ENCODE measurements around the gene CDK11B. TPM values are rescaled to one million over a fixed set of nuclear protein-coding genes. Genes with fewer than 3 reads are reported as not detected.
"Not testable (repeated sequence)": the region's sequence is repeated elsewhere in the genome, so short reads cannot be mapped to it uniquely, and the experiment has no call there.

CDK11B gene
- total RNA-seq, 1 experiment from 2014 or later, result 38.6 TPM

- ChIA-PET POLR2A (ENCODE audit: unreplicated experiment) (no interaction called here), CTCF (no interaction called here)
- H4K20me1 ChIP-seq (ENCODE audit: low read length), result no peaks in the 10 kb centered on the region
- H3K79me2 ChIP-seq (ENCODE audit: low read length), result peaks cover 17% of the 10 kb centered on the region
- BruUV-seq (replicated peaks), result no TSS peak
- TF ChIP-seq EZH2phosphoT487 (IDR thresholded peaks at IDR 0.05; ENCODE audit: borderline replicate concordance, low read length) (no peak), CTCF (conservative IDR thresholded peaks at IDR 0.05; ENCODE audit: low read depth, low read length) (no peak), EZH2 (IDR thresholded peaks at IDR 0.05; ENCODE audit: low read length, unreplicated experiment) (no peak)
- H3K4me3 ChIP-seq (ENCODE audit: low read length), result no peak overlapping the region
- H3K9ac ChIP-seq (ENCODE audit: low read length), result no peak overlapping the region
- no peak overlapping the region for H3K27ac ChIP-seq (ENCODE audit: low read length)
- H3K36me3 ChIP-seq (ENCODE audit: low read depth, low read length), result peaks cover 3% of the 10 kb centered on the region; the same call in 1 of the 2 replicates
- H2AFZ ChIP-seq (ENCODE audit: low read length), result no peak overlapping the region
- no peaks in the 10 kb centered on the region for H3K9me3 ChIP-seq (ENCODE audit: low read length)
- H3F3A ChIP-seq (ENCODE audit: low read length, unreplicated experiment), result no peaks in the 10 kb centered on the region
- no peaks in the 10 kb centered on the region for H3K27me3 ChIP-seq (ENCODE audit: low read length)
- H3K9me2 ChIP-seq (replicated peaks; ENCODE audit: low read length), result no peaks in the 10 kb centered on the region
- no peak overlapping the region for H3K4me2 ChIP-seq (ENCODE audit: low read length)
- no peaks in the 10 kb centered on the region for H3K4me1 ChIP-seq (ENCODE audit: insufficient read depth, low read length)
- DNase-seq, result peak; percentile 0
- ATAC-seq, result no peak
- intact Hi-C loops (cut with micrococcal nuclease), result no loop called here
Observed at GRCh38 chr1:1677718-1678580, 19.1 kb upstream of the CDK11B start.

GRCh38 chr1:1676087-1676486 lies 17.3 kb upstream of the CDK11B start:
- H3K36me3 ChIP-seq (ENCODE audit: low read depth, low read length); H3K9ac ChIP-seq (ENCODE audit: low read length); H3K4me3 ChIP-seq (ENCODE audit: low read length); H3K4me2 ChIP-seq (ENCODE audit: low read length); intact Hi-C loops (cut with micrococcal nuclease); POLR2A ChIA-PET (ENCODE audit: unreplicated experiment); H3F3A ChIP-seq (ENCODE audit: low read length, unreplicated experiment); H3K9me3 ChIP-seq (ENCODE audit: low read length); H3K9me2 ChIP-seq (replicated peaks; ENCODE audit: low read length); H3K27me3 ChIP-seq (ENCODE audit: low read length); H2AFZ ChIP-seq (ENCODE audit: low read length); H3K4me1 ChIP-seq (ENCODE audit: insufficient read depth, low read length); ATAC-seq; H4K20me1 ChIP-seq (ENCODE audit: low read length); H3K79me2 ChIP-seq (ENCODE audit: low read length); DNase-seq; H3K27ac ChIP-seq (ENCODE audit: low read length); BruUV-seq (replicated peaks); CTCF ChIA-PET: not testable (repeated sequence)

GRCh38 chr1:1675218-1675617 lies 16.4 kb upstream of the CDK11B start:
- H3K4me2 ChIP-seq (ENCODE audit: low read length); H3K79me2 ChIP-seq (ENCODE audit: low read length); H3K4me1 ChIP-seq (ENCODE audit: insufficient read depth, low read length); H3K9me2 ChIP-seq (replicated peaks; ENCODE audit: low read length); H3K9ac ChIP-seq (ENCODE audit: low read length); CTCF ChIA-PET; H3K4me3 ChIP-seq (ENCODE audit: low read length); DNase-seq; POLR2A ChIA-PET (ENCODE audit: unreplicated experiment); H2AFZ ChIP-seq (ENCODE audit: low read length); intact Hi-C loops (cut with micrococcal nuclease); H3K36me3 ChIP-seq (ENCODE audit: low read depth, low read length); H4K20me1 ChIP-seq (ENCODE audit: low read length); H3K9me3 ChIP-seq (ENCODE audit: low read length); BruUV-seq (replicated peaks); ATAC-seq; H3F3A ChIP-seq (ENCODE audit: low read length, unreplicated experiment); H3K27me3 ChIP-seq (ENCODE audit: low read length); H3K27ac ChIP-seq (ENCODE audit: low read length): not testable (repeated sequence)

GRCh38 chr1:1674806-1675205 lies 16.0 kb upstream of the CDK11B start:
- H3K9me2 ChIP-seq (replicated peaks; ENCODE audit: low read length); ATAC-seq; H3K36me3 ChIP-seq (ENCODE audit: low read depth, low read length); DNase-seq; H3F3A ChIP-seq (ENCODE audit: low read length, unreplicated experiment); H3K4me3 ChIP-seq (ENCODE audit: low read length); H3K27me3 ChIP-seq (ENCODE audit: low read length); H3K9ac ChIP-seq (ENCODE audit: low read length); intact Hi-C loops (cut with micrococcal nuclease); H3K9me3 ChIP-seq (ENCODE audit: low read length); H4K20me1 ChIP-seq (ENCODE audit: low read length); POLR2A ChIA-PET (ENCODE audit: unreplicated experiment); H3K4me1 ChIP-seq (ENCODE audit: insufficient read depth, low read length); BruUV-seq (replicated peaks); H3K27ac ChIP-seq (ENCODE audit: low read length); H3K79me2 ChIP-seq (ENCODE audit: low read length); H2AFZ ChIP-seq (ENCODE audit: low read length); CTCF ChIA-PET; H3K4me2 ChIP-seq (ENCODE audit: low read length): not testable (repeated sequence)

Data from PC-3 (cell line).